ENCODE measurements around the gene LRIG3. TPM values are rescaled to one million over a fixed set of nuclear protein-coding genes. Genes with fewer than 3 reads are reported as not detected.

The LRIG3 gene, protein sequence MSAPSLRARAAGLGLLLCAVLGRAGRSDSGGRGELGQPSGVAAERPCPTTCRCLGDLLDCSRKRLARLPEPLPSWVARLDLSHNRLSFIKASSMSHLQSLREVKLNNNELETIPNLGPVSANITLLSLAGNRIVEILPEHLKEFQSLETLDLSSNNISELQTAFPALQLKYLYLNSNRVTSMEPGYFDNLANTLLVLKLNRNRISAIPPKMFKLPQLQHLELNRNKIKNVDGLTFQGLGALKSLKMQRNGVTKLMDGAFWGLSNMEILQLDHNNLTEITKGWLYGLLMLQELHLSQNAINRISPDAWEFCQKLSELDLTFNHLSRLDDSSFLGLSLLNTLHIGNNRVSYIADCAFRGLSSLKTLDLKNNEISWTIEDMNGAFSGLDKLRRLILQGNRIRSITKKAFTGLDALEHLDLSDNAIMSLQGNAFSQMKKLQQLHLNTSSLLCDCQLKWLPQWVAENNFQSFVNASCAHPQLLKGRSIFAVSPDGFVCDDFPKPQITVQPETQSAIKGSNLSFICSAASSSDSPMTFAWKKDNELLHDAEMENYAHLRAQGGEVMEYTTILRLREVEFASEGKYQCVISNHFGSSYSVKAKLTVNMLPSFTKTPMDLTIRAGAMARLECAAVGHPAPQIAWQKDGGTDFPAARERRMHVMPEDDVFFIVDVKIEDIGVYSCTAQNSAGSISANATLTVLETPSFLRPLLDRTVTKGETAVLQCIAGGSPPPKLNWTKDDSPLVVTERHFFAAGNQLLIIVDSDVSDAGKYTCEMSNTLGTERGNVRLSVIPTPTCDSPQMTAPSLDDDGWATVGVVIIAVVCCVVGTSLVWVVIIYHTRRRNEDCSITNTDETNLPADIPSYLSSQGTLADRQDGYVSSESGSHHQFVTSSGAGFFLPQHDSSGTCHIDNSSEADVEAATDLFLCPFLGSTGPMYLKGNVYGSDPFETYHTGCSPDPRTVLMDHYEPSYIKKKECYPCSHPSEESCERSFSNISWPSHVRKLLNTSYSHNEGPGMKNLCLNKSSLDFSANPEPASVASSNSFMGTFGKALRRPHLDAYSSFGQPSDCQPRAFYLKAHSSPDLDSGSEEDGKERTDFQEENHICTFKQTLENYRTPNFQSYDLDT
- total RNA-seq (42.9 and 55.5 TPM in 2 replicates), polyA plus RNA-seq (43.8 and 55.7 TPM in 2 replicates), polyA minus RNA-seq (151 and 163 TPM in 2 replicates), Bru-seq, nascent RNA (percentile 97 among the genes with signal in this experiment), BruChase-seq, experiment 1, labeled RNA remaining after a 6-hour chase (percentile 71 among the genes with signal in this experiment), BruChase-seq, experiment 2, labeled RNA remaining after a 2-hour chase (percentile 79 among the genes with signal in this experiment)
- 29.9 and 35.4 TPM in 2 replicates for polyA plus RNA-seq (2011; cell fraction: cytosol; rRNA removed)
- polyA plus RNA-seq (2011; cell fraction: nucleus; rRNA removed) = 243 and 268 TPM in 2 replicates
- polyA plus RNA-seq (2012) = 32.9 and 36.9 TPM in 2 replicates
- polyA minus RNA-seq (2011; cell fraction: cytosol; rRNA and poly(A)+ RNA removed) = 8.7 TPM
- 531 and 703 TPM in 2 replicates for polyA minus RNA-seq (2011; cell fraction: nucleus; rRNA and poly(A)+ RNA removed)
- long read RNA-seq, full-length matches to known transcripts = 36 of 41 reads
- long read RNA-seq, partial matches to known transcripts = 3 of 41 reads
- long read RNA-seq, other reads (novel, unspliced or antisense) = 2 of 41 reads

DNA sequence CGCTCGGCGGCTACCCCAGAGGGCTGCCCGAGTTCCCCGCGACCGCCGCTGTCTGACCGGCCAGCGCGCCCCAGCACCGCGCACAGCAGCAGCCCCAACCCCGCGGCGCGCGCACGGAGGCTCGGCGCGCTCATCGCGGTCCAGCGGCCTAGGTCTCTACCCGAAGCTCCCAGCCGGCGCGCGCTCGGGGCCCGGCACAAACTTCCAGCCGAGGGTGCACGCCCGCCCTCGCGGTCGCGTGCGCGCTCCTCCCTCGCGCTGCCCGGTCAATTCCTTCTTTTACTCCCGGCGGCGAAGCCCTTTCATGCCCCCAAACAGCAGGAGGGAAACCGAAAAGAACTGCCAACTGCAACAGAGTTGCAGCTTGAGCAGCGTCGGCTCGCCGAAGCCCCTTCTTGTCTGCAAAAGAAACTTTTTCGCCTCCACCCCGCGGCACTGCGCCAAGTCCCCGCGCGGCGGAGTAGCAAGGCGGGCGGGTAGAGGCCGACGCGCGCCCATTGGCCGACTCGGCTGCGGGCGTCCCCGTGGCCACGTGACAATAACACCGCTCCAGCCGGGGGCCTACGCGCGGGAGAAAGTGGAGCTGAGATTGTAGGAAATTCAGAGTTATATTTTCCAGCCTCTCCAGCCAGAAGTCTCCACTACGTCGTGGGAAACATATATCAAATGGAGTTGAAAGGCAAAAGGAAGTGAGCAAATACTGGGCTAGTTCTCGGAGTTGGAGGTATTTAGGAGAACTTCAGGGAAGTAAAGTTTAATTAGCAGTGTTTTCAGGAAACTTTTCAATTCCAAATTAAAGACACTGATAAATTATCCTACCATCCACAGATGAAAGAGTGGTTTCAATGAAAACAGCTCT is at the start of gene LRIG3:
TSS of gene LRIG3 (minus strand) at position 403 of the 859 bp plus-strand sequence. CDS start at position 134, 269 bp downstream.
- Histone ChIP-seq H3K9me1 (replicated peaks; ENCODE audit: control insufficient read depth, extremely low read depth, insufficient read depth, low read length) (no peaks in the 10 kb centered on the region), H3K27me3 (ENCODE audit: control insufficient read depth in 2 of 2, insufficient read depth in 2 of 2, low read length in 2 of 2) (no peaks in the 10 kb centered on the region), H3K79me2 (ENCODE audit: control insufficient read depth, insufficient read depth, low read length) (peaks cover 49% of the 10 kb centered on the region), H3K27ac (ENCODE audit: insufficient read depth, low read depth, low read length) (peak within 1 kb of the TSS; percentile 91), H3K4me3 (replicated peaks in 1 of 3; ENCODE audit: insufficient read depth in 1 of 3, low read depth in 1 of 3, low read length in 3 of 3) (peak within 1 kb of the TSS; percentile 89 to 99 (median 96)), H3K9ac (replicated peaks; ENCODE audit: extremely low read depth, insufficient read depth, low read length) (peak within 1 kb of the TSS; percentile 79), H3K4me1 (ENCODE audit: control insufficient read depth, extremely low read depth, insufficient read depth, low read length) (peaks cover 43% of the 10 kb centered on the region), H4K20me1 (replicated peaks; ENCODE audit: control insufficient read depth, extremely low read depth, insufficient read depth, low read length) (no peaks in the 10 kb centered on the region), H3K36me3 (ENCODE audit: control insufficient read depth in 2 of 2, extremely low read depth in 1 of 2, insufficient read depth in 2 of 2, low read length in 2 of 2) (no peaks in the 10 kb centered on the region), H2AFZ (ENCODE audit: low read depth, low read length) (peak within 1 kb of the TSS; percentile 92), H3K9me3 (replicated peaks; ENCODE audit: control insufficient read depth, insufficient read depth, low read length) (no peaks in the 10 kb centered on the region), H3K4me2 (ENCODE audit: insufficient read depth, low read length) (peak within 1 kb of the TSS; percentile 100)
- DNase-seq (ENCODE audit: low read depth, low spot score) (peak; percentile 99), FAIRE-seq (peak; percentile 53)
- dilution Hi-C loops (cut with MboI; ENCODE audit: extremely low pct_ligation_motif_present, low sequenced_read_pairs) (no loop called here), intact Hi-C loops (cut with micrococcal nuclease) (loop anchor here (1.0 to 2.0 kb wide), 4 partner anchors 68 to 167 kb away; no protein-coding TSS in a partner anchor)
- CTCF ChIA-PET = interaction anchor here (0.7 to 2.4 kb wide), 8 partner anchors 9 to 379 kb away, joined by 3 to 18 read pairs (median 8); no protein-coding TSS in a partner anchor
- TF ChIP-seq POLR2AphosphoS5 (IDR thresholded peaks at IDR 0.05; ENCODE audit: insufficient read depth, low read depth, low read length) = peak; percentile 12
- TF ChIP-seq JUN (IDR thresholded peaks at IDR 0.05; ENCODE audit: borderline replicate concordance, insufficient read depth, insufficient read length, low read depth) = peak; percentile 40
- TF ChIP-seq, protein P1, sequence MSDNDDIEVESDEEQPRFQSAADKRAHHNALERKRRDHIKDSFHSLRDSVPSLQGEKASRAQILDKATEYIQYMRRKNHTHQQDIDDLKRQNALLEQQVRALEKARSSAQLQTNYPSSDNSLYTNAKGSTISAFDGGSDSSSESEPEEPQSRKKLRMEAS (IDR thresholded peaks at IDR 0.05; ENCODE audit: insufficient read depth, insufficient read length) = peak; percentile 85
- TF ChIP-seq, protein P2, sequence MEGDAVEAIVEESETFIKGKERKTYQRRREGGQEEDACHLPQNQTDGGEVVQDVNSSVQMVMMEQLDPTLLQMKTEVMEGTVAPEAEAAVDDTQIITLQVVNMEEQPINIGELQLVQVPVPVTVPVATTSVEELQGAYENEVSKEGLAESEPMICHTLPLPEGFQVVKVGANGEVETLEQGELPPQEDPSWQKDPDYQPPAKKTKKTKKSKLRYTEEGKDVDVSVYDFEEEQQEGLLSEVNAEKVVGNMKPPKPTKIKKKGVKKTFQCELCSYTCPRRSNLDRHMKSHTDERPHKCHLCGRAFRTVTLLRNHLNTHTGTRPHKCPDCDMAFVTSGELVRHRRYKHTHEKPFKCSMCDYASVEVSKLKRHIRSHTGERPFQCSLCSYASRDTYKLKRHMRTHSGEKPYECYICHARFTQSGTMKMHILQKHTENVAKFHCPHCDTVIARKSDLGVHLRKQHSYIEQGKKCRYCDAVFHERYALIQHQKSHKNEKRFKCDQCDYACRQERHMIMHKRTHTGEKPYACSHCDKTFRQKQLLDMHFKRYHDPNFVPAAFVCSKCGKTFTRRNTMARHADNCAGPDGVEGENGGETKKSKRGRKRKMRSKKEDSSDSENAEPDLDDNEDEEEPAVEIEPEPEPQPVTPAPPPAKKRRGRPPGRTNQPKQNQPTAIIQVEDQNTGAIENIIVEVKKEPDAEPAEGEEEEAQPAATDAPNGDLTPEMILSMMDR (IDR thresholded peaks at IDR 0.05; ENCODE audit: extremely low read depth in 1 of 2, insufficient read depth in 1 of 2, low read depth in 1 of 2, low read length in 2 of 2) = no peak
- no TSS peak for BruUV-seq (replicated peaks)
- POLR2A ChIA-PET = no interaction called here

Data from endothelial cell of umbilical vein (primary cell).